Measurements from ENCODE around the gene TMEM41B.

TMEM41B gene

DNA sequence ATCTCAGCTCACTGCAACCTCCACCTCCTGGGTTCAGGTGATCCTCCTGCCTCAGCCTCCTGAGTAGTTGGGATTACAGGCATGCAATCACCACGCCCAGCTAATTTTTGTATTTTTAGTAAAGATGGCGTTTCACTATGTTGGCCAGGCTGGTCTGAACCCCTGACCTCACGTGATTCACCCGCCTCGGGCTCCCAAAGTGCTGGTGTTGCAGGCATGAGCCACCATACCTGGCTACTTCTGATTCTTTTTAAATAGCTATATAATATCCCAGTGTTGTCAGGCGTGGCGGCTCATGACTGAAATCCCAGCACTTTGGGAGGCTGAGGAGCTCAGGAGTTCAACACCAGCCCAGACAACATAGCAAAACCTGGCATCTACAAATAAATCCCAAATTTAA is 20.7 kb downstream of the TMEM41B start:
- no peak for DNase-seq (ENCODE audit: low spot score)
- no peak for TF ChIP-seq CTCF (IDR thresholded peaks at IDR 0.05; ENCODE audit: extremely low read depth, missing control alignments)

DNA sequence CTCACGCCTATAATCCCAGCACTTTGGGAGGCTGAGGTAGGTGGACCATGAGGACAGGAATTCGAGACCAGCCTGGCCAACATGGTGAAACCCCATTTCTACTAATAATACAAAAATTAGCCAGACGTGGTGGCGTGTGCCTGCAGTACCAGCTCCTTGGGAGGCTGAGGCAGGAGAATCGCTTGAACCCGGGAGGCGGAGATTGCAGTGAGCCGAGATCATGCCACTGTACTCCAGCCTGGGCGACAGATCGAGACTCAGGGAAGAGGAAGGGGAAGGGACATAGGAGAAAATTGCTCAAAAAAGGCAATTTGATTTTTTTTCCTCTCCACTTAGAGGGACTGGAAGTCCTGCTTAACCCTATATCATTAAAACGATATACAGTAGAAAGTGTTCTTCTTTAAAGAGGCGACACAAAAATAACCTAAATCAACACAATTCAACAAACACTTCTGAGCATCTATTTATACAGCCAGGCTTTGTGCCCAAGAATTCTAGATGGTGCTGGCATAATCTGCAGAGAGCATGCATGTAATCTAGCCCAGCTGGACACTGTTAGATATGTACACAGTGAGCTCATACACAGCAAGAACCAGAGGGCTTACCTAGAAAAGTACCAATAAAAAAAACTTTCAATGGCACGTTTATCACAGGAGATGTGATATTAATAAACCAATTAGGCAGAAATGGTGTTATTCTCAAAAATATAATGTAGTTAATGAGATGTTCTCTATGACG is 28.4 kb downstream of the TMEM41B start:
- TF ChIP-seq CTCF (IDR thresholded peaks at IDR 0.05; ENCODE audit: extremely low read depth, missing control alignments), result no peak
- no peak for DNase-seq (ENCODE audit: low spot score)

- peak; percentile 37 for DNase-seq (ENCODE audit: low spot score)
- TF ChIP-seq CTCF (IDR thresholded peaks at IDR 0.05; ENCODE audit: extremely low read depth, missing control alignments), result no peak
Observed at GRCh38 chr11:9280655-9281301, 33.6 kb downstream of the TMEM41B start.

GRCh38 chr11:9277176-9277575 is 37.2 kb downstream of the TMEM41B start:
- no peak for DNase-seq (ENCODE audit: low spot score)
- no peak for TF ChIP-seq CTCF (IDR thresholded peaks at IDR 0.05; ENCODE audit: extremely low read depth, missing control alignments)

DNA sequence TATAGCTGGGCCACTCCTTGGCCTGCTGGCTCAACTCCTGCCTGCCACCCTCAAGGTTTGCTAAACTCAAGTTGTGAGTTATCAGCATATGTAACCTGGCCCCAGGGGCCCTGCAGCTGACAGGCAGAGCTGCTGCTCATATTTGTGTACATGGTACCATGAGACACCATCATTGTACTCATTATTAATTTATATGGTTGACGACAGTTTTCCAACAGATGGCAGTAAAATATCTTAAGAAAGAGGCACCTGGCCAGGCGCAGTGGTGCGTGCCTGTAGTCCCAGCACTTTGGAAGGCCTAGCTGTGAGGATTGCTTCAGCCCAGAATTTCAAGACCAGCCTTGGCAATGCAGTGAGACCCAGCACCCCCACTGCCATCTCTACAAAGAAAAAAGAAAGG is 37.8 kb downstream of the TMEM41B start:
- TF ChIP-seq CTCF (IDR thresholded peaks at IDR 0.05; ENCODE audit: extremely low read depth, missing control alignments), result no peak
- DNase-seq (ENCODE audit: low spot score), result no peak

- no peak for DNase-seq (ENCODE audit: low spot score)
- TF ChIP-seq CTCF (IDR thresholded peaks at IDR 0.05; ENCODE audit: extremely low read depth, missing control alignments), result no peak
Observed at GRCh38 chr11:9274499-9275258, 39.7 kb downstream of the TMEM41B start.

All from GM20000 (cell line).